ENCODE data around the gene FER.
"Not testable (repeated sequence)": the region's sequence is repeated elsewhere in the genome, so short reads cannot be mapped to it uniquely, and the experiment has no call there.

The FER gene

DNA sequence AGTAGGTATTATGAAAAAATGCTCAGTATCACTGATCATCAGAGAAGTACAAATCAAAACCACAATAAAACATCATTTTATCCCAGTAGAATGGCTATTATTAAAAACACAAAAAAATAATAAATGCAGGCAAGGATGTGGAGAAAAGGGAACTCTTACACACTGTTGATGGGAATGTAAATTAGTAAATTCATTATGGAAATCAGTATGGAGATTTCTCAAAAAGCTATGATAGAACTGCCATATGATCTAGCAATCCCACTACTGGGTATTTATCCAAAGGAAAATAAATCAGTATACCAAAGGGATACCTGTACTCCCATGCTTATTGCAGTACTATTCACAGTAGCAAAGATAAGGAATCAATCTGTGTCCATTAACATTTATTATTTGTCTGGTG lies 209.6 kb downstream of the FER start:
- DNase-seq (ENCODE audit: low spot score) = no peak

DNA sequence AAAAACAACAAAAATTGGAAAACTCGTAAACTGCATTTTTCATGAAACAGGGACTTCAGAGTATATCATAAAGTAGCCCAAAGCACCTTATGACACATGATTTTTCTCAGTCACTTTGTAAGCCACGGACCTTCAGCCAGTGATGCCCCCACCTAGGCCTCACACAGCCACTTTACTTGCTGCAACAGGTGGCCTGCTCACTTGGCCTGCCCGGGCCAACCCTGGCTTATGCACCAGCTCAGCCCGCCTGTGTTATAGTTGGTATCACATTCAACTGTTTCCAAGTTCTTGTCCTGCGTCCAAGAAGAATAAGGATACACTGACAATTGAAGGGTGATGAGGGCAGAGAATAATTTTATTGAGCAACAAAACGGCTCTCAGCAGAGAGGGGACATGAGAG lies 219.2 kb downstream of the FER start:
- no peak for DNase-seq (ENCODE audit: low spot score)

DNA sequence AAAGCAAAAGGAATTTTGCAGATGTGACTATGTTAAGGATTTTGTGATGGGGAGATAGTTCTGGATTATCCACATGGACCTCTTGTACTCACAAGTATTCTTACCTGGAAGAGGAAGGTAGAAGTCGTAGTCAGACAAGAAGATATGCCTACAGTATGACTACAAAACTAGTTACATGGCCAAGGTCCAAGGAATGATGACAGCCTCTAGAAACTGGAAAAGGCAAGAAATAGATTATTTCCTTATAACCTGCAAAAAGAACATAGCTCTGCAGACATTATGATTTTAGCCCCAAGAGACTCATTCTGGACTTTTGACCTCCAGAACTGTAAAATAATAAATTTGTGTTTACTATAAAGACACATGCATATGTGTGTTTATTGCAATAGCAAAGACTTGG lies 226.9 kb downstream of the FER start:
- DNase-seq (ENCODE audit: low spot score) = no peak

DNA sequence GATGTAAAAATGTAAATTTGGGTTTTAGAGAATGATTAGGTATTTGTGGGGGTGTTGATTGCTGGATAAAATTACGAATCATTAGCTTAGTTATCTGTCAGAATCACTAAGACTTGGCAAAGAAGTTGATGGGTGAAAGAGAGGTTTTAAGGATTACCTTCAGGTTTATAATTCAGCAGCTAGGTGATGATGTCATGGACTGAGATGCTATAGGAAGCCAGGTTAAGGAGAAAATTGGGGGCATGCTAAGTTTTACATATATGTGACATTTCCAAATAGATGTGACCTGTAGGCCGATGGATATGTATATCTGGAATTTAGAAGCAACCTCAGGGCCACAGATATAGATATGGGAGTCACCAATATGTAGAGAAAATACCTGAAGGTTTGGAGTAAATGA lies 228.0 kb downstream of the FER start:
- DNase-seq (ENCODE audit: low spot score) = no peak

DNA sequence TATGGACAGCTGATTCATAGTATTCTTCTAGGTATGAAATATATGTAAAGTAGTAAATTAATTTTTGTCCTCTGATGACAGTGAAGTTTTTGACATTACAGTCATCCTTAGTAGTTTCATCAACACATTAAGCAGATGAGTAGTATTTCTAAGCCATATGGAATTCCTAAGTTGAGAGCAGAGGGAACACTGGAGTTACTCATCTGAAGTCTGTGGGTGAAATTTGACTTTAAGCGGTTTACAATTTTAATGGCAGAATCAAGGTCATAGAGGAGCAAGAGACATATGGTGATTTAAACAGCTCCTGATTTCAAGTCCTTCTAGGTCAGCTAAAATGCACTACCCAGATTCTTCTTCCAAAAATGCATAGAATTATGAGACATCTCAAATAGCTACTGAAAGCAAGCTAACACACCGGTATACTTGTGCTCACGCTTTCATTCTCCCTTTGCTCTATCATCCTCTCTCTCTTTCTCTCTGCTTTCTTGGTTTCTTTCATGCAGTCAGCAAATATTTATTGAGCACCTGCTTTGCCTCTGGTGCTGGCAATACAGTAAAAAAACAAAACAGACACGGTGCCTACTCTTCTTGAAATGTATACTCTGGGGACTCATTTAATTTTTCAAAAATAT lies 235.9 kb downstream of the FER start:
- DNase-seq (ENCODE audit: low spot score) = no peak

DNA sequence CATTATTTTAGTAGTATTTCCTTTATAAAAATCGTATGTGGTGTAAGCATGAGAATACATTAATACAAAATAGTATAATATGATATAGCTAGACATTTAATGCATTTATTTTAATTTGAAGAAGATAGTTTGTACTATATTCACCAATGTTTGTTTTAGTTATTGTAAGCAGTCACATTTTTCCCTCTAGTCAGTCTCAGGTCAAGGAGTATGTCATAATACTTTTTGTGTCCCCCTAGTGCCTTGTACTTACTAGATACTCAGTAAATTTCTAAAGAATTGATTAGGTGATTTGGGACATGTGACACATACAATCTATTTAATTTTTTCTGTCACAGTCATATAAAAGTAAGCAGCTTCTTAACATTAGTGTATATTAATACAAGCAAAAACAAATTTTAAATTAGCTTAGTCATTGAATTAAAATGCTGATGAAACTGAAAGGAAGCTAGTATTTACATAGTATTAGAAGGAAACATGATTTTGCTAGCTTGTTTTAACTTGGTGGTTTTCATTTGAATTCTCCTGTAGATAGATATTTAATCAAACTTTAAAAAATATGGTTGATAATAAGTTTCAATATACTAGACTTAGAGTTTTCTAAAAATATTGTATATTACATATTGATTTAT lies 242.2 kb downstream of the FER start:
- DNase-seq (ENCODE audit: low spot score) = no peak

DNA sequence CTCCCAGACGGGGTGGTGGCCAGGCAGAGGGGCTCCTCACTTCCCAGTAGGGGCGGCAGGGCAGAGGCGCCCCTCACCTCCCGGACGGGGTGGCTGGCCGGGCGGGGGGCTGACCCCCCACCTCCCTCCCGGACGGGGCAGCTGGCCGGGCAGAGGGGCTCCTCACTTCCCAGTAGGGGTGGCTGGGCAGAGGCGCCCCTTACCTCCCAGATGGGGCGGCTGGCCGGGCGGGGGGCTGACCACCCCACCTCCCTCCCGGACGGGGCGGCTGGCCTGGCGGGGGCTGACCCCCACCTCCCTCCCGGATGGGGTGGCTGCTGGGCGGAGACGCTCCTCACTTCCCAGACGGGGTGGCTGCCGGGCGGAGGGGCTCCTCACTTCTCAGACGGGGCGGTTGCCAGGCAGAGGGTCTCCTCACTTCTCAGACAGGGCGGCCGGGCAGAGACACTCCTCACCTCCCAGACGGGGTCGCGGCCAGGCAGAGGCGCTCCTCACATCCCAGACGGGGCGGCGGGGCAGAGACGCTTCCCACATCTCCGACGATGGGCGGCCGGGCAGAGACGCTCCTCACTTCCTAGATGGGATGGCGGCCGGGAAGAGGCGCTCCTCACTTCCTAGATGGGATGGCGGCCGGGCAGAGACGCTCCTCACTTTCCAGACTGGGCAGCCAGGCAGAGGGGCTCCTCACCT lies 244.8 kb downstream of the FER start:
- not testable (repeated sequence) for DNase-seq (ENCODE audit: low spot score)

DNA sequence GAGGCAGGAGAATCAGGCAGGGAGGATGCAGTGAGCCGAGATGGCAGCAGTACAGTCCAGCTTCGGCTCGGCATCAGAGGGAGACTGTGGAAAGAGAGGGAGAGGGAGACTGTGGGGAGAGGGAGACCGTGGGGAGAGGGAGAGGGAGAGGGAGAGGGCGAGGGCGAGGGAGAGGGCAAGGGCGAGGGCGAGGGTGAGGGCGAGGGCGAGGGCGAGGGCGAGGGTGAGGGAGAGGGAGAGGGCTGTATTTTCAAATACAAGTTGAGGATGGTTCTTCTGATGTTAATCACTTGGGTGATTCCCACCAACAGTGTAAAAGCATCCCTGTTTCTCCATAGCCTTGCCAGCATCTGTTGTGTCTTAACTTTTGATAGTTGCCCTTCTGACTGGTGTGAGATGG lies 245.7 kb downstream of the FER start:
- not testable (repeated sequence) for DNase-seq (ENCODE audit: low spot score)

DNA sequence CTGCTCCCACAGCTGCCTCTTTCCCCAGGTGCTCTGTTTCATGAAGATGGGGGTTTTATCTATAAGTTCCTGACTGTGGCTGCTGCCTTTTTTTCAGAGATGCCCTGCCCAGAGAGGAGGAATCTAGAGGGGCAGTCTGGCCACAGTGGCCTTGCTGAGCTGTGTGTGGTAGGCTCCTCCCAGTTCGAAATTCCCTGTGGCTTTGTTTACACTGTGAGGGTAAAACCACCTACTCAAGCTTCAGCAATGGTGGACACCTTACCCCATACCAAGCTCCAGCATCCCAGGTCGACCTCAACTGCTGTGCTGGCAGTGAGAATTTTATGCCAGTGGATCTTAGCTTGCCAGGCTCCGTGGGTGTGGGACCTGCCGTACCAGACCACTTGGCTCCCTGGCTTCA lies 250.0 kb downstream of the FER start:
- no peak for DNase-seq (ENCODE audit: low spot score)

DNA sequence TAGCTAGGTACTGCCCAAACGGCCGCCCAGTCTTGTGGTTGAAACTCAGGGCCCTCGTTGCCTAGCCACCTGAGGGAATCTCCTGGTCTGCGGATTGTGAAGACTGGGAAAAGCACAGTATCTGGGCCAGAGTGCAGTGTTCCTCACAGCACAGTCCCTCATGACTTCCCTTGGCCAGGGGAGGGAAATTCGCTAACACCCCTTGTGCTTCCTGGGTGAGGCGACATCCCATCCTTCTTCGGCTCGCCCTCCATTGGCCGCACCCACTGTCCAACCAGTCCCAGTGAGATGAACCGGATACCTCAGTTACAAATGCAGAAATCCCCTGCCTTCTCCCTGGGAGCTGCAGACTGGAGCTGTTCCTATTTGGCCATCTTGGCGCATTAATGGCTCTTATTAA lies 250.5 kb downstream of the FER start:
- DNase-seq (ENCODE audit: low spot score) = no peak

DNA sequence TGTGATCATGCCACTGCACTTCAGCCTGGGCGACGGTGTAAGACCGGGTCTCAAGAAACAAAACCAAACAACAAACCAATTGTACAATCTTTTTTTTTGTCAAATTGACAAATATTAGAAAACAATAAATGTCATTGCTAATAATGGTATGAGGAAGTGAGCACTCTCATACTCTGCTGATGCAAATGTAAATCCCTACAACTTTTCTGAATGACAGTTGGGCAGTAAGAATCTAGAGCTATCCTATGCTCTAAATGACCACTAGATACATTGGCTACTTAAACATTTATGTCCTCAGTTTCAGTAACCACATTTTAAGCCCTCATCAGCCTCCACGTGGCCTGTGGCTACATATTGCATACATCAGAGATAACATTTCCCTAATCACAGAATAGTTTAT lies 256.2 kb downstream of the FER start:
- DNase-seq (ENCODE audit: low spot score) = no peak

DNA sequence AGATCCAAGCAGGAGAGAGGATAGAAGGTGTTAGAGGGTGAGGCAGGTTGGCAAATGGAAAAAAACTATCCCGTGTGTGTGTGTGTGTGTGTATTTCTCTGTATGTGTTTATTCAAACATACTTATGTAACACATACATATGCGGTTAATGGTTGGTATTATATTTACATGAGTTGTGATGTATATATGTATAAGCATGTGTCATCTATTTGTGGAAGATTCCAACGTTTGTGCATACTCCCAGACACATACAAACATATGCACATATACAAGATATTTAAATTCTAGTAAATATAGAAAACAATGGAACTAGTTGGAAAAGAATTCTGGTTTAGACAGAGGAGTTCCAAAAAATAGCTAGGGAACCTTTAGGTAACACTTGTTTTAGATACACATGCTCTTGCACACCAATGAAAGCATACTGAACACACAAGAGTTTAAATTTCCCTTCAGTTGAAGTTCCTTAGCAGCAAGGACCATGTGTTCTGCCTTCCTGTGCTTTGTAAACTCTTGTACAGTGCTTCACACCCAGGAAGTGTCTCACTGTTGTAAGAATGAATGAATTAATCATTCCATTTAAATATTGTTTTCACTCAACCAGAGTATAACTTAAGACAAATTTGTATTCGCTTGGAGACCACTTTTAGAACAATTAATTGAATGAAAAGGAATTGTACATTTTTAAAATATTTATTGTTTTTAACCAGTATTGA lies 257.8 kb downstream of the FER start:
- DNase-seq (ENCODE audit: low spot score) = no peak

DNA sequence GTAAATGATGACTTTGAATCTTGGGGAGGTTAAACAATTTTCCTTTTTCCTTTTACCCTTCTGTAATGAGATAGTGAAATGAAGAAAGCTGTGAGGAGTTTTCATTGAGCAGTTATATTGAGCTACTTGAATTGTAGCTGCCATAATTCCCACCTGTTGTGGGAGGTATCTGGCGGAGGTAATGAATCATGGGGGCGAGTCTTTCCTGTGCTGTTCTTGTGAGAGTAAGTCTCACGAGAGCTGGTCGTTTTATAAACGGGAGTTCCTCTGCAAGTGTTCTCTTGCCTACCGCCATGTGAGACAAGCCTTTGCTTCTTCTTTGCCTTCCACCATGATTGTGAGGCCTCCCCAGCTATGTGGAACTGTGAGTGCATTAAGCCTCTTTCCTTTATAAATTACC lies 258.4 kb downstream of the FER start:
- no peak for DNase-seq (ENCODE audit: low spot score)

DNA sequence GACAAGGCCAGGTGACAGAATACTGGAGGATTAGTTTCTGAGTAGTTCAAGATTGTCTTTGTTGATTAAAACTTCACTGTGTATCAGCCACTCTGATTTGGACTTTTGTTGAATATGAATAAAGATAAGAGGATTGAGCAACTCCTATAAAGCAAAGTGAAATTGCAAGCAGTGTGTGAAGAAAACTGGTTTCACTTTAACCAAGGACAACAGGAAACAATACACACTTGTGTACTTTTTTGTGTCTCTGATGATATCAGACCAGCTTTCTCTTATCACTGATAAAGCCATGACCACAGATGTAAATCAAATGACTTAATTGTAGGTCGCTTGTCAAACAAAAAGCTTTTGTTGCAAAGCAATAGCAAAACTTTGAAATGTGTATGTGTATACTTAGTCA lies 268.6 kb downstream of the FER start:
- DNase-seq (ENCODE audit: low spot score) = peak; percentile 4

DNA sequence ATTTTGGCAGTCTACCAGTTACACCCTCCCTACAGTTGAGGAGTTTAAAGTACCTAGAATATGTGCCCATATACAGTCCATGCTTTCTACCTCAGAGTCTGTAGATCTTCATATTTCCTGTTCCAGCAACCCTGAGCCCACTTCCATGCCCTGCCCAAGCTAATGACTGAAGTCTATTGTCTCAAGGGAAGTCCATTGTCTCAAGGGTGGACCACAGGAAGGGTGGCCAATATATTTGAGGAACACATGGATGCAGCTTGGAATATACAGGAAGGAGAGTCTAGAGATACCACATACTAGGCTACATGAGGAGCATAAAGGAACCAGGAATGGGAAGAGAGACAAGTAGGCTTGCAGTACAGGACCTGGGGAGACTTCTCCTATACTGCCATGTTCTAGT lies 274.4 kb downstream of the FER start:
- DNase-seq (ENCODE audit: low spot score) = no peak

DNA sequence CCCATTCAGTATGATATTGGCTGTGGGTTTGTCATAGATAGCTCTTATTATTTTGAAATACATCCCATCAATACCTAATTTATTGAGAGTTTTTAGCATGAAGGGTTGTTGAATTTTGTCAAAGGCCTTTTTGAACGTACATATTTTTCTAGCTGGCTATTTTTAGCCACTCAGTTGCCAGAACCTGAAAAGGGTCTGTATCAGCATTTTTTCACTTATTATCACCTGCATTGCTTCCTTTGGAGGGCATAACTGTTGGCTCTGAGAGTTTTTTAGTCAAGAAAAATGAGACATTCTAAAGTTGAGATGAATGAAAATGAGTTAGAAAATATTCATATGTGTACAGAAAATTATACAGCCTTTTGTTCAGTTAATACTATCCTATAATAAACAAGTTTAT lies 278.0 kb downstream of the FER start:
- not testable (repeated sequence) for DNase-seq (ENCODE audit: low spot score)

DNA sequence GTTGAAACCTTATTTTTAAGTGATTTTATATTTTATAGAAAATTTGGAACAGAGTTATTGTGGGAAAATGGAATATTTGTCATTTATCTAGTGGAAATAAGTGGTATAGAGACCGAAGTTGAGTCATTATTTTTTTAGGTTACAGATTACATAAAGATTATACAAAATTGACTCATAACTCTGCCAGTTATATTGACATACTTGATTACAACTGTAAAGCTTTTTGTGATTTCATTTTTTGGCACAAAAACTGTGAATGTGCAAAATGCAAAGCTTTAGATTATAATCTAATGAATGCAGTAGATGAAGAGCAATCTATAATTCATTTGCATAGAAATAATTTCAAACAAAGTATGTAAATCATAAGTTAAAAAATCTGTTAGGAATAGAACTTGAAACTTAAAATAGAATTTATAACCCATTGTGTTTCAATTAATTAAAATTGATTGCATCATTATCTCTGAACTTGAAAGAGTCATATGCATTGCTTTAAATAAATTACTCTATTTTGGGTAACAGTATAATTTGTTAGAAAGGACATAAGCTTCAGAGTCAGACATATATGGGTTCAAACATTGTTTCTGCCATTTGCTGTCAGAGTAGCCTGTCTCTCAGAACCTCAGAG lies 280.4 kb downstream of the FER start:
- no peak for DNase-seq (ENCODE audit: low spot score)

DNA sequence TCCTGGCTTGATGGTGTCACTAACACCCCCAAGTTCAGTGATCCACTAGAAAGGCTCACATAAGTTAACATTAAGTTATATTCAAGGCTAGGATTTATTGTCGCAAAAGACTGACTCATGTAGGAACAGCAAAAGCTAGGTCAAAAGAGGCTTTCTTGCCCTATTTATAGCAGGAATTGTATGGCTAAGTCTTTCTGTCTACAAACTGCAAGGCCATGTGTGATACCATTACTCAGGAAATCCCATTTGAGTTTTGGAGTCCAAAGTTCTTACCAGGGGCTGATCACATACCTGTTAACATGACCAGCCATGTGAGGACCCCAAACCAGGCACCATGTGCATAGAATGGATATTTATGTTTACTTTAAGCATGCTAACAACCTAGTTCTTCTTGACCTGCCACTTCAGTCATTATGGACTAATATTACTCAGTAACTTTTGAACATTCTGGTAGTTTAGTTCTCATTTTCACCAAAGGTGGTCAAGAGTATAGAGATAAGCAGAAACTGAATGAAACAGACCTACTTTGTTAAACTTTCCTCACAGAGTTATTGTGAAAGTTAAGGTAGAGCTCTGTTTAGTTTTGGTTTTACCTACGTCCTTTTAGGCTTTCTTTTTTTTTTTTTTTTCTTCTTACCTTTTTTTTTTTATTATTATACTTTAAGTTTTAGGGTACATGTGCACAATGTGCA lies 281.1 kb downstream of the FER start:
- no peak for DNase-seq (ENCODE audit: low spot score)

DNA sequence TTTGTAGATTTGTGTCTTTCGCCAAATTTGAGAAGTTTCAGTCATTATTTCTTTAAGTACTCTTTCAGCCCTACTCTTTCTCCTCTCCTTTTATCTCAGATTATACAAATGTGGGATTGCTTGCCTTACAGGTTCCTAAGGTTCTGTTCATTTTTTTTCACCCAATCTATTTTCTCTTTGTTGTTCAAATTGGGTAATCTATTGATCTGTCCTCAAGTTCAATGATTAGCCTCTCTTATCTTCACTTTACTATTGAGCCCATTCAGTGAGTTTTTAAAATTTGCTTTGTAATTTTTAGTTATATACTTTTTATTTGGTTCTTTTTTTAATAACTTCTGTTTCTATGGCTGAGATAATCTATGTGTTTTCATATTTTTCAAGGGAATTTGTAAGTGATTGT lies 282.1 kb downstream of the FER start:
- no peak for DNase-seq (ENCODE audit: low spot score)

DNA sequence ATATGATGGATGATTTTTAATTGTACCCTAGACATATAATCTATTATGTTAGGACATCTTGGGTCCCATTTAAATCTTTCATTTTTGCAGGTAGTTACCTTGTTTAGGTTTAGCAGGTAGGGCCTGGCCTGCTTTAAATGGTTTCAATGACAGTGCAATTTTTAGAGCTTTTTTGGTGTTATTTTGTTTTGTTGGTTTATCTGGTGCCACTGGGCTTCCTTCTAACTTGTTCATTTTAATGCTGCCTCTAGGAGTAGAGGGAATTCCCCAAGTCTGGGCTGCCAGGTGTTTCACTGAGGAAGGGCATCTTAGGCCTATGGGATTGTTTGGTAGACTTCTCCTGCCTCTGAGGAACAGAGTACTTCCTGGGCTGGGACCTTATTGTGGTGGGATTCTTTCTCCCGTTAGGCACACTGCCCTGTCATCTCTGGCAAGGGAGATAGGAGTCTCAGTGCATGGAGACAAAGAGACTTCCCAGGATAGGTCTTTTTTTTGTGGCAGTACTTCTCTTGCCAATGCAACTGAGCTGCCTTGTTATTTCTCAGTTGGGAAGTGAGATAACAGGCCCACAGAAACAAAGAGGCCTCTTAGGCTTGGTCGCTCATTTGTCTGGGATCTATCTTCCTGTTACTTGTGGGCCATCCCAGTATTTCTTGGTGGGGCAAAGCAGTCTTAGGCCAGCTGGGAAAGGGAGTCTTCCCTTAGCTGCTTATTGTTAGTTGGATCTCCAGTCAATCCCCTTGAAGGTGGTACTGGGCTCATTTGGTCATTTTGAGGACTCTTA lies 282.9 kb downstream of the FER start:
- no peak for DNase-seq (ENCODE audit: low spot score)

DNA sequence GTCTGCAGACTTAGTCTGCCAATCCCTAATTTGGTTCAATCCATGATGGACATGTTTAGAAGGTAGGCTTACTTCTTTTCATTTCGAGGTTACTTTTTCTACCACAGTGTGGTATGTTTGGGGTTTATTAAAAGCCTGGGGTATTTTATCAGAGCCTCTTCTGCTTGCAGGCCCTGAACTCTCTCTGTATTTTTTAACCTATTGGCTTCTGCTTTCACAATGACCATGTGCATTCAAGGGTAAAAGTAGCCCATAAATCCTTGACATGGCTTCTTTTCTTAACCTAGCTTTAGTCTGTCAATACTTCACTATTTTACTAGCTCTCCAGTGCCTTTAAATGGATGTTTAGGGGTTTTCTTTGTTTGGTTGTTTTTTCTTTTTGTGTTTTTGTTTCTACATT lies 286.6 kb downstream of the FER start:
- DNase-seq (ENCODE audit: low spot score) = no peak

Measured in activated CD4-positive, alpha-beta T cell treated with anti-CD3 and anti-CD28 coated beads, Interleukin-2, Interleukin-4, amounts not matched to agents 100 ng/mL and 50 ng/mL, durations not matched to agents 16 hours and 8 hours (primary cell).